GM19023 (cell line): Measurements from ENCODE around the gene ABHD12.

Source experiments
- ATAC-seq: cut with Tn5 transposase; IDR thresholded peaks from one replicate; pipeline ENCODE4 v1.9.1; 2021; ENCODE audit warnings: mild to moderate bottlenecking, moderate library complexity; ENCODE audit not compliant: unreplicated experiment

Gene ABHD12

GRCh38 chr20:25382704-25383370 is 7.8 kb downstream of the ABHD12 start:
- no peak for ATAC-seq

- no peak for ATAC-seq
Measured at GRCh38 chr20:25380945-25381614, 9.6 kb downstream of the ABHD12 start.

- no peak for ATAC-seq
Measured at GRCh38 chr20:25378884-25379733, 11.5 kb downstream of the ABHD12 start.

GRCh38 chr20:25378189-25378883 is 12.3 kb downstream of the ABHD12 start:
- no peak for ATAC-seq

- ATAC-seq, result no peak
Measured at GRCh38 chr20:25376886-25377285, 13.7 kb downstream of the ABHD12 start.

GRCh38 chr20:25376236-25376635 is 14.4 kb downstream of the ABHD12 start:
- ATAC-seq, result no peak

GRCh38 chr20:25374842-25375241 is 15.8 kb downstream of the ABHD12 start:
- ATAC-seq, result no peak

- ATAC-seq, result no peak
Measured at GRCh38 chr20:25372584-25373336, 17.9 kb downstream of the ABHD12 start.

- ATAC-seq, result no peak
Measured at GRCh38 chr20:25369971-25370370, 20.7 kb downstream of the ABHD12 start.

GRCh38 chr20:25369529-25369928 is 21.1 kb downstream of the ABHD12 start:
- ATAC-seq, result no peak

GRCh38 chr20:25368976-25369375 is 21.7 kb downstream of the ABHD12 start:
- ATAC-seq, result no peak

- ATAC-seq, result no peak
Measured at GRCh38 chr20:25368526-25368925, 22.1 kb downstream of the ABHD12 start.

- no peak for ATAC-seq
Measured at GRCh38 chr20:25364879-25365699, 25.5 kb downstream of the ABHD12 start.

- no peak for ATAC-seq
Measured at GRCh38 chr20:25364180-25364788, 26.4 kb downstream of the ABHD12 start.

GRCh38 chr20:25361287-25361683 is 29.4 kb downstream of the ABHD12 start:
- ATAC-seq, result no peak

GRCh38 chr20:25360631-25361286 is 29.9 kb downstream of the ABHD12 start:
- ATAC-seq, result no peak

GRCh38 chr20:25356271-25356933 is 34.2 kb downstream of the ABHD12 start:
- ATAC-seq, result no peak

GRCh38 chr20:25355866-25356265 is 34.8 kb downstream of the ABHD12 start:
- no peak for ATAC-seq
